ENCODE measurements around the gene ACOX1.

ACOX1 gene

DNA sequence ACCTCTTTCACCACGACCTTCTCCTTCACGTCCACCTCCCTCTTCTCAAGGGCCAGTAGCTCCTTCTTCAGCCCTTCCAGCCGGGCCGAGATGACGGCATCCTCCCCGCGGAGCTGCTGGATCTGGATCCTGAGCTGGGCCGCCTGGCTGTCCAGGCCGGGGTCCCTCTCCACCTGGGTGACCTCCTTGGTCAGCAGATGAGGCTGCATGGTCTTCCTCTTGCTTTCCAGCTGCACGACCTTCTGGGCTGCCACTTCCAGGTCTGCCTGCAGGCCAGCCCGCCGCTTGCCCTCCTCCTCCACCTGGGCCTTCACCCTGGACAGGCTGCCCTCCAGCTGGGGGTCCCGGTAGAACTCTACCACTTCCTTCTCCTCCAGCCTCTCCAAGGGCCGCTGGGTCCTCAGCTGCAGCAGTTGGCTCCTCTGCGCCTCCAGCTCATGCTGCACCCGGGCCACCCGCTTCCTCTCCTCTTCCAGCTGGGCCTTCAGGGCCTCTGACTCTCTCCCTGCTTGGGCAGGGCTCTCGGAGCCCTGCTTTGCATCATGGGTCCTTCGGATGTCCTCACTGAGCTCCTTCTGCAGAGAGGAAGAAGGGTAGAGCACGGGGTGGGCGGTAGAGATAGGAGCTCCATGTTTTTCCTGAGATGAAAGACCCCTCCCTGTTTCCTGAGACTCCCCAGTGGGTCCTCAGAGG lies 31.1 kb upstream of the ACOX1 start:
- no peak overlapping the region for H3K27ac ChIP-seq (ENCODE audit: low read length)

GRCh38 chr17:76009447-76009846 lies 30.5 kb upstream of the ACOX1 start:
- H3K4me1 ChIP-seq (ENCODE audit: insufficient read depth, low read length), result peaks cover 7% of the 10 kb centered on the region
- no peak overlapping the region for H3K4me2 ChIP-seq (ENCODE audit: insufficient read depth, low read length)

More for the DNA sequence above, 31.1 kb upstream of the ACOX1 start:
- Histone ChIP-seq H3K4me2 (ENCODE audit: insufficient read depth, low read length) (no peak overlapping the region), H3K27me3 (ENCODE audit: insufficient read depth, low read length, poor library complexity) (no peaks in the 10 kb centered on the region), H4K20me1 (ENCODE audit: insufficient read depth, low read length) (no peaks in the 10 kb centered on the region), H3K36me3 (ENCODE audit: insufficient read depth, low read length) (no peaks in the 10 kb centered on the region), H3K4me3 (ENCODE audit: low read depth in 1 of 2, low read length in 2 of 2) (no peak overlapping the region), H3K9me3 (ENCODE audit: insufficient read depth, low read length, severe bottlenecking) (no peaks in the 10 kb centered on the region), H3K9ac (ENCODE audit: low read depth, low read length) (no peak overlapping the region), H2AFZ (ENCODE audit: low read depth, low read length) (no peak overlapping the region), H3K4me1 (ENCODE audit: insufficient read depth, low read length) (peaks cover 8% of the 10 kb centered on the region), H3K79me2 (ENCODE audit: insufficient read depth, low read length) (no peaks in the 10 kb centered on the region)
- DNase-seq, result no peak
- no peak for ATAC-seq (ENCODE audit: insufficient read depth, low read depth)
- TF ChIP-seq, protein P1, sequence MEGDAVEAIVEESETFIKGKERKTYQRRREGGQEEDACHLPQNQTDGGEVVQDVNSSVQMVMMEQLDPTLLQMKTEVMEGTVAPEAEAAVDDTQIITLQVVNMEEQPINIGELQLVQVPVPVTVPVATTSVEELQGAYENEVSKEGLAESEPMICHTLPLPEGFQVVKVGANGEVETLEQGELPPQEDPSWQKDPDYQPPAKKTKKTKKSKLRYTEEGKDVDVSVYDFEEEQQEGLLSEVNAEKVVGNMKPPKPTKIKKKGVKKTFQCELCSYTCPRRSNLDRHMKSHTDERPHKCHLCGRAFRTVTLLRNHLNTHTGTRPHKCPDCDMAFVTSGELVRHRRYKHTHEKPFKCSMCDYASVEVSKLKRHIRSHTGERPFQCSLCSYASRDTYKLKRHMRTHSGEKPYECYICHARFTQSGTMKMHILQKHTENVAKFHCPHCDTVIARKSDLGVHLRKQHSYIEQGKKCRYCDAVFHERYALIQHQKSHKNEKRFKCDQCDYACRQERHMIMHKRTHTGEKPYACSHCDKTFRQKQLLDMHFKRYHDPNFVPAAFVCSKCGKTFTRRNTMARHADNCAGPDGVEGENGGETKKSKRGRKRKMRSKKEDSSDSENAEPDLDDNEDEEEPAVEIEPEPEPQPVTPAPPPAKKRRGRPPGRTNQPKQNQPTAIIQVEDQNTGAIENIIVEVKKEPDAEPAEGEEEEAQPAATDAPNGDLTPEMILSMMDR (IDR thresholded peaks at IDR 0.05; ENCODE audit: borderline replicate concordance, extremely low read depth, low read length, poor library complexity, severe bottlenecking), result no peak

GRCh38 chr17:76008630-76009425 lies 29.9 kb upstream of the ACOX1 start:
- Histone ChIP-seq H3K27ac (ENCODE audit: low read length) (no peak overlapping the region), H3K9ac (ENCODE audit: low read depth, low read length) (no peak overlapping the region), H3K36me3 (ENCODE audit: insufficient read depth, low read length) (no peaks in the 10 kb centered on the region), H2AFZ (ENCODE audit: low read depth, low read length) (no peak overlapping the region), H3K4me1 (ENCODE audit: insufficient read depth, low read length) (peaks cover under 1% of the 10 kb centered on the region), H3K9me3 (ENCODE audit: insufficient read depth, low read length, severe bottlenecking) (no peaks in the 10 kb centered on the region), H3K27me3 (ENCODE audit: insufficient read depth, low read length, poor library complexity) (no peaks in the 10 kb centered on the region), H3K4me3 (ENCODE audit: low read depth in 1 of 2, low read length in 2 of 2) (no peak overlapping the region), H3K79me2 (ENCODE audit: insufficient read depth, low read length) (no peaks in the 10 kb centered on the region), H4K20me1 (ENCODE audit: insufficient read depth, low read length) (no peaks in the 10 kb centered on the region), H3K4me2 (ENCODE audit: insufficient read depth, low read length) (no peak overlapping the region)
- DNase-seq, result no peak
- TF ChIP-seq, protein P1 (IDR thresholded peaks at IDR 0.05; ENCODE audit: borderline replicate concordance, extremely low read depth, low read length, poor library complexity, severe bottlenecking), result no peak
- no peak for TF ChIP-seq EZH2 (IDR thresholded peaks at IDR 0.05; ENCODE audit: borderline replicate concordance, low read depth, low read length, severe bottlenecking)
- ATAC-seq (ENCODE audit: insufficient read depth, low read depth), result no peak

More at GRCh38 chr17:76009447-76009846, 30.5 kb upstream of the ACOX1 start:
- H3K4me3 ChIP-seq (ENCODE audit: low read depth in 1 of 2, low read length in 2 of 2), result no peak overlapping the region
- no peaks in the 10 kb centered on the region for H4K20me1 ChIP-seq (ENCODE audit: insufficient read depth, low read length)
- H3K27me3 ChIP-seq (ENCODE audit: insufficient read depth, low read length, poor library complexity), result no peaks in the 10 kb centered on the region
- DNase-seq (no peak), ATAC-seq (ENCODE audit: insufficient read depth, low read depth) (no peak)
- H3K9me3 ChIP-seq (ENCODE audit: insufficient read depth, low read length, severe bottlenecking), result no peaks in the 10 kb centered on the region
- H3K27ac ChIP-seq (ENCODE audit: low read length), result no peak overlapping the region
- H3K36me3 ChIP-seq (ENCODE audit: insufficient read depth, low read length), result no peaks in the 10 kb centered on the region
- H3K9ac ChIP-seq (ENCODE audit: low read depth, low read length), result no peak overlapping the region
- no peak overlapping the region for H2AFZ ChIP-seq (ENCODE audit: low read depth, low read length)
- TF ChIP-seq EZH2 (IDR thresholded peaks at IDR 0.05; ENCODE audit: borderline replicate concordance, low read depth, low read length, severe bottlenecking), result no peak
- TF ChIP-seq, protein P1 (IDR thresholded peaks at IDR 0.05; ENCODE audit: borderline replicate concordance, extremely low read depth, low read length, poor library complexity, severe bottlenecking), result no peak
- H3K79me2 ChIP-seq (ENCODE audit: insufficient read depth, low read length), result no peaks in the 10 kb centered on the region
